Measurements from ENCODE around the gene HS3ST2. TPM values are rescaled to one million over a fixed set of nuclear protein-coding genes. Genes with fewer than 3 reads are reported as not detected.
A peak's percentile ranks its signal among the peaks of the same experiment; 100 is the strongest.

HS3ST2 gene
- total RNA-seq, 1 donor from 2014 or later = not detected

- Mint-ChIP-seq H3K36me3 (ENCODE audit: low read depth) (no peaks in the 10 kb centered on the region), H3K4me3 (ENCODE audit: low read depth) (peak overlapping the region; percentile 15), H3K27me3 (ENCODE audit: low read depth) (peaks cover 37% of the 10 kb centered on the region), H3K4me1 (ENCODE audit: low read depth) (peaks cover 8% of the 10 kb centered on the region), H3K9me3 (no peaks in the 10 kb centered on the region), H3K27ac (no peak overlapping the region)
- DNase-seq (ENCODE audit: low spot score) = peak; percentile 50
- intact Hi-C loops (cut with micrococcal nuclease) = loop anchor here (2.0 to 10.0 kb wide), 2 partner anchors 50 to 1304 kb away; no protein-coding TSS in a partner anchor
Measured at GRCh38 chr16:22948603-22949368, 134.8 kb downstream of the HS3ST2 start.

GRCh38 chr16:22955461-22956070 is 141.6 kb downstream of the HS3ST2 start:
- Mint-ChIP-seq H3K36me3 (ENCODE audit: low read depth) (no peaks in the 10 kb centered on the region), H3K27ac (no peak overlapping the region), H3K4me3 (ENCODE audit: low read depth) (no peak overlapping the region), H3K27me3 (ENCODE audit: low read depth) (peaks cover 10% of the 10 kb centered on the region), H3K9me3 (no peaks in the 10 kb centered on the region), H3K4me1 (ENCODE audit: low read depth) (no peaks in the 10 kb centered on the region)
- intact Hi-C loops (cut with micrococcal nuclease) = no loop called here
- DNase-seq (ENCODE audit: low spot score) = no peak

GRCh38 chr16:22961206-22961605 is 147.2 kb downstream of the HS3ST2 start:
- H3K4me1 Mint-ChIP-seq (ENCODE audit: low read depth) = no peaks in the 10 kb centered on the region
- H3K27ac Mint-ChIP-seq = no peak overlapping the region
- DNase-seq (ENCODE audit: low spot score) = no peak
- intact Hi-C loops (cut with micrococcal nuclease) = no loop called here
- H3K4me3 Mint-ChIP-seq (ENCODE audit: low read depth) = no peak overlapping the region
- H3K27me3 Mint-ChIP-seq (ENCODE audit: low read depth) = peaks cover 12% of the 10 kb centered on the region
- H3K36me3 Mint-ChIP-seq (ENCODE audit: low read depth) = no peaks in the 10 kb centered on the region
- H3K9me3 Mint-ChIP-seq = no peaks in the 10 kb centered on the region

GRCh38 chr16:22962905-22963304 is 148.9 kb downstream of the HS3ST2 start:
- no peak overlapping the region for H3K4me3 Mint-ChIP-seq (ENCODE audit: low read depth)
- peaks cover 10% of the 10 kb centered on the region for H3K27me3 Mint-ChIP-seq (ENCODE audit: low read depth)
- H3K36me3 Mint-ChIP-seq (ENCODE audit: low read depth) = no peaks in the 10 kb centered on the region
- DNase-seq (ENCODE audit: low spot score) = no peak
- no peaks in the 10 kb centered on the region for H3K9me3 Mint-ChIP-seq
- no peak overlapping the region for H3K27ac Mint-ChIP-seq
- no peaks in the 10 kb centered on the region for H3K4me1 Mint-ChIP-seq (ENCODE audit: low read depth)
- intact Hi-C loops (cut with micrococcal nuclease) = no loop called here
